ENCODE data around the gene SYT7. TPM values are rescaled to one million over a fixed set of nuclear protein-coding genes. Genes with fewer than 3 reads are reported as not detected.

SYT7 gene
- total RNA-seq, 4 donors from 2014 or later: 1.6 to 2.9 (median 1.9) TPM

DNA sequence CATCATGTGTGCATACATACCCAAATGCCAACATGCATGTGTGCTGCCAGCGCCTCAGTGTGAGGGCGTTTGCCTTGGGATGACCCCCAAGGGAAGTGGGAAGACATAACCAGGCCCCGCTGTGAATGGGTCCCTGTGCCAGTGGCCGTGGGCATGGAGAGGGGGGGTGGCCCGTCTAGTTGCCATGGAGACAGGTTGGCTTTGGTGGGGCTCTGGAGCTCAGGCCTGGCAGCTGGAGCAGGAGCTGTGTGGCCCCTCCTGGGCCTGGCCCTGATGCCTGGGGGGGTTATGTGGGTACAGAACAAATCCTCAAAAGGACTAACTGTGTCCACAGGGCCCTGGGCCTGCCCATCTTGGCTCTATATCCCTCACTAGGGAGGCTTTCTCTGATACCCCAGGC, 8.0 kb downstream of the SYT7 start:
- Histone ChIP-seq H3K4me1 (peaks cover 0 to 1% (median 0%) of the 10 kb centered on the region in 3 donors), H3K9me3 (no peaks in the 10 kb centered on the region), H3K36me3 (no peaks in the 10 kb centered on the region), H3K27me3 (peaks cover 0 to 81% (median 0%) of the 10 kb centered on the region in 4 donors), H3K4me3 (no peak overlapping the region), H3K27ac (no peak overlapping the region)
- WGBS, 2 donors: 23% methylated on average over 2 of the region's 5 CpGs; no CpG with 5 or more reads in 1 of the 2 donors
- TF ChIP-seq CTCF (IDR thresholded peaks at IDR 0.05): no peak
- TF ChIP-seq POLR2A (IDR thresholded peaks at IDR 0.05): no peak
- DNase-seq: no peak
- intact Hi-C loops (cut with DNase I): no loop called here

GRCh38 chr11:61571869-61572268, 9.0 kb downstream of the SYT7 start:
- peaks cover 0 to 87% (median 0%) of the 10 kb centered on the region in 4 donors for H3K27me3 ChIP-seq
- WGBS, 2 donors: 90% methylated on average over 2 of the region's 3 CpGs; no CpG with 5 or more reads in 1 of the 2 donors
- no peak for DNase-seq
- H3K36me3 ChIP-seq: no peaks in the 10 kb centered on the region
- TF ChIP-seq CTCF (IDR thresholded peaks at IDR 0.05) (no peak), POLR2A (IDR thresholded peaks at IDR 0.05) (no peak)
- H3K4me1 ChIP-seq: peaks cover 0 to 8% (median 0%) of the 10 kb centered on the region in 3 donors
- no peaks in the 10 kb centered on the region for H3K9me3 ChIP-seq
- H3K27ac ChIP-seq: no peak overlapping the region
- no peak overlapping the region for H3K4me3 ChIP-seq
- intact Hi-C loops (cut with DNase I): no loop called here

DNA sequence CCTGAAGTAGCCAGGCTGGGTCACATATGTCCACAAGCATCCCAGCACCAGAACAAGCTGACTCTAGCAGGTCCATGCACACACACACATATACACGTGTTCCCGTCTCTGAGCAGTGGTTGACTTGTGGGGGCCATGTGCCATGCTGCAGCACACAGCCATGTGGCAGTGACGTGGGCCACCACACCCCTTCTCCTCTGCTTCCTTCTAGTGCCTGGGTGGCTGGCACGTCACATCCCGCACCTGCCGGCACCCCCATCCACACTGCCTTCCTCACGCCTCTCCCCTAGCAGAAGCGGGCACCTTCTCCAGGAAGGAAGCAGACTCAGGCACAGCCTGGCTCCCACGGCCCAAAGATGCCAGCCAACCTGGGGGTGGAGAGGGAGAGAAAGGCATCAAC, 9.5 kb downstream of the SYT7 start:
- 80 to 93% methylated on average over 2 to 4 of the region's 9 CpGs for WGBS, 2 donors
- H3K4me1 ChIP-seq: peaks cover 0 to 8% (median 0%) of the 10 kb centered on the region in 3 donors
- H3K27ac ChIP-seq: no peak overlapping the region
- no peak overlapping the region for H3K4me3 ChIP-seq
- TF ChIP-seq CTCF (IDR thresholded peaks at IDR 0.05) (no peak), POLR2A (IDR thresholded peaks at IDR 0.05) (no peak)
- H3K9me3 ChIP-seq: no peaks in the 10 kb centered on the region
- intact Hi-C loops (cut with DNase I): no loop called here
- H3K27me3 ChIP-seq: peaks cover 0 to 87% (median 0%) of the 10 kb centered on the region in 4 donors
- H3K36me3 ChIP-seq: no peaks in the 10 kb centered on the region
- DNase-seq: no peak

- intact Hi-C loops (cut with DNase I): no loop called here
Measured at GRCh38 chr11:61569701-61570100, 11.2 kb downstream of the SYT7 start.

GRCh38 chr11:61569018-61569417, 11.9 kb downstream of the SYT7 start:
- H3K4me3 ChIP-seq: no peak overlapping the region
- H3K27me3 ChIP-seq: peaks cover 0 to 96% (median 0%) of the 10 kb centered on the region in 4 donors
- intact Hi-C loops (cut with DNase I): no loop called here
- 33 to 40% methylated on average over 1 to 3 of the region's 3 CpGs for WGBS, 2 donors
- no peak for DNase-seq
- H3K27ac ChIP-seq: no peak overlapping the region
- H3K36me3 ChIP-seq: no peaks in the 10 kb centered on the region
- H3K4me1 ChIP-seq: peaks cover 0 to 8% (median 0%) of the 10 kb centered on the region in 3 donors
- H3K9me3 ChIP-seq: no peaks in the 10 kb centered on the region
- TF ChIP-seq CTCF (IDR thresholded peaks at IDR 0.05): no peak
- TF ChIP-seq POLR2A (IDR thresholded peaks at IDR 0.05): no peak

More at GRCh38 chr11:61569701-61570100, 11.2 kb downstream of the SYT7 start:
- Histone ChIP-seq H3K27ac (no peak overlapping the region), H3K4me1 (peaks cover 0 to 8% (median 0%) of the 10 kb centered on the region in 3 donors), H3K27me3 (peaks cover 0 to 96% (median 0%) of the 10 kb centered on the region in 4 donors), H3K9me3 (no peaks in the 10 kb centered on the region), H3K4me3 (no peak overlapping the region), H3K36me3 (no peaks in the 10 kb centered on the region)
- TF ChIP-seq POLR2A (IDR thresholded peaks at IDR 0.05): no peak
- TF ChIP-seq CTCF (IDR thresholded peaks at IDR 0.05): no peak
- WGBS, 2 donors: 53 to 69% methylated on average over 3 to 4 of the region's 10 CpGs
- no peak for DNase-seq
